CD4-positive, alpha-beta T cell treated with Interleukin-4 for 4 hours (primary cell): Measurements from ENCODE around the gene ATP5IF1.

Source experiments
- DNase-seq: peaks from one replicate; pipeline ENCODE4 v3.0.0-alpha.2; 2020

The ATP5IF1 gene

GRCh38 chr1:28235755-28236655 is at the start of gene ATP5IF1:
TSS of gene ATP5IF1 (plus strand) at chr1:28236124. CDS start at chr1:28236184, 60 bp downstream.
- peak; percentile 97 for DNase-seq

GRCh38 chr1:28190337-28190979 is 45.5 kb upstream of the ATP5IF1 start:
- no peak for DNase-seq

- DNase-seq, result no peak
Measured at GRCh38 chr1:28190996-28191645, 44.8 kb upstream of the ATP5IF1 start.

- DNase-seq, result no peak
Measured at GRCh38 chr1:28193701-28194161, 42.2 kb upstream of the ATP5IF1 start.

- no peak for DNase-seq
Measured at GRCh38 chr1:28194326-28195035, 41.4 kb upstream of the ATP5IF1 start.

- DNase-seq, result no peak
Measured at GRCh38 chr1:28195780-28196179, 40.1 kb upstream of the ATP5IF1 start.

- DNase-seq, result no peak
Measured at GRCh38 chr1:28196330-28196729, 39.6 kb upstream of the ATP5IF1 start.

- DNase-seq, result no peak
Measured at GRCh38 chr1:28197682-28198415, 38.1 kb upstream of the ATP5IF1 start.

- peak; percentile 73 for DNase-seq
Measured at GRCh38 chr1:28199328-28200233, 36.3 kb upstream of the ATP5IF1 start.

GRCh38 chr1:28200234-28200873 is 35.6 kb upstream of the ATP5IF1 start:
- DNase-seq, result no peak

GRCh38 chr1:28205243-28205642 is 30.7 kb upstream of the ATP5IF1 start:
- no peak for DNase-seq

GRCh38 chr1:28208818-28209441 is 27.0 kb upstream of the ATP5IF1 start:
- peak; percentile 70 for DNase-seq

- no peak for DNase-seq
Measured at GRCh38 chr1:28209700-28210099, 26.2 kb upstream of the ATP5IF1 start.

GRCh38 chr1:28213315-28213714 is 22.6 kb upstream of the ATP5IF1 start:
- DNase-seq, result no peak

- no peak for DNase-seq
Measured at GRCh38 chr1:28229089-28229488, 6.8 kb upstream of the ATP5IF1 start.

- no peak for DNase-seq
Measured at GRCh38 chr1:28229996-28230395, 5.9 kb upstream of the ATP5IF1 start.

GRCh38 chr1:28232558-28233263 is 3.2 kb upstream of the ATP5IF1 start, which contains the start of gene DNAJC8:
TSS of gene DNAJC8 (minus strand) at chr1:28233029. CDS start at chr1:28232998, 31 bp downstream.
- peak; percentile 90 for DNase-seq

- no peak for DNase-seq
Measured at GRCh38 chr1:28233264-28233606, 2.7 kb upstream of the ATP5IF1 start.

GRCh38 chr1:28236656-28237322 is 865 bp downstream of the ATP5IF1 start:
- no peak for DNase-seq
